Measurements from ENCODE around the gene RPRD1B. TPM values are rescaled to one million over a fixed set of nuclear protein-coding genes. Genes with fewer than 3 reads are reported as not detected.
"Not testable (repeated sequence)": the region's sequence is repeated elsewhere in the genome, so short reads cannot be mapped to it uniquely, and the experiment has no call there.

RPRD1B gene
- polyA plus RNA-seq, 1 donor, result 28.2 TPM

GRCh38 chr20:38075161-38075998, 41.8 kb downstream of the RPRD1B start:
- no peak for DNase-seq

DNA sequence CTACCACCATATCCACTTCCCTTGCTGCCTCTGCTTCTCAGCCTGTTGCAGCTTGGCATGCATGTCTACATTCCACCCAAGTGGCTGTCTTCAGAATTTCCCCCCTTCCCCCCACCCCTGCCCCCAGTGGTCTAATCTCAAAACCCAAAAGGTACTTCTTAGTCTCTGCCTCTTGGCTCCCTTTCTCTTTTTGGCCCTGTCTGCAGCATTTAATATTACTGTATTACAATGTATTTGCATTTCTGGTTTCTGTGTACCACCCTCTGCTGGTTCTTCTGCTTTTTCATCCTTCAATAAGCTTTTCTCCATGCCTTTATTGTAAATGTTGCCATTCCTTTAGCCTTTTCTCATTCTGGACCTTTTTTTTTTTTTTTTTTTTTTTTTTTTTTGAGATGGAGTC, 43.0 kb downstream of the RPRD1B start:
- no peak for DNase-seq

GRCh38 chr20:38078084-38078483, 44.5 kb downstream of the RPRD1B start:
- DNase-seq, result no peak

- DNase-seq, result no peak
These were observed 45.8 kb downstream of the RPRD1B start for GRCh38 chr20:38079353-38079752.

- DNase-seq, result no peak
These were observed 48.0 kb downstream of the RPRD1B start for GRCh38 chr20:38081575-38081974.

GRCh38 chr20:38082894-38083293, 49.3 kb downstream of the RPRD1B start:
- DNase-seq, result no peak

DNA sequence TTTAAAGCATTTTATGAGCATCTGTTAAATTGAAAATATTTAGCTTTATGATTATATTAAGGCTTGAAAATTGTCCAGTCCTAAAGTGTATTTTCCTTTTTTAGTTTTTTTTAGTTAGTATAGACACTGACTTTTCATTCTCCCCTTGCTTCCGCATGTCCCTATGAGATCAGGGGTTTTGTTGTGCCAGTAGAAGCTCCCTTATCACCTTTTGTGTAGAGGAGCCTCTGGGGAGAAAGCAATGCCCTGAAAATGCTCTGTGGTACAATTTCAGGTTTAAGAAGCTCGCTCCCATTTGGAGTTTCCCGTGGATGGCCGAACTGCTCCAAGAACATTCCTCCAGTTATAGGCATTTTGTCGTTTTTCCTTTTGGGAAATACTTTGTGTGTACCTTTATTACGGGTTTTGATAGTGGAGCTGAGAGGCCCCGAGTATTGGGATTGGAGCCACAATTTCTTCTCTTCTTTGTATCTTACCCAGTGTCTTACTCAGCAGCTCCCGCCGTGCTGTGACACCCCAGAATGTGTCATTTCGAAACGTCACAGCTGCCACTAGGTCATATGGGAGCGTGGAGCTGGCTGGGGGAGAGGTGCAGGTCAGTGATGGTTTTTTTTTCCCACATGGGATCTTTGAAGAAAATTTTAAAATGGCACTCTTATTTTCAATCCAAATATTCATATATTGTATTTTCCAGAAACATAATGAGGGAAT, 49.9 kb downstream of the RPRD1B start:
- no peak for DNase-seq

DNA sequence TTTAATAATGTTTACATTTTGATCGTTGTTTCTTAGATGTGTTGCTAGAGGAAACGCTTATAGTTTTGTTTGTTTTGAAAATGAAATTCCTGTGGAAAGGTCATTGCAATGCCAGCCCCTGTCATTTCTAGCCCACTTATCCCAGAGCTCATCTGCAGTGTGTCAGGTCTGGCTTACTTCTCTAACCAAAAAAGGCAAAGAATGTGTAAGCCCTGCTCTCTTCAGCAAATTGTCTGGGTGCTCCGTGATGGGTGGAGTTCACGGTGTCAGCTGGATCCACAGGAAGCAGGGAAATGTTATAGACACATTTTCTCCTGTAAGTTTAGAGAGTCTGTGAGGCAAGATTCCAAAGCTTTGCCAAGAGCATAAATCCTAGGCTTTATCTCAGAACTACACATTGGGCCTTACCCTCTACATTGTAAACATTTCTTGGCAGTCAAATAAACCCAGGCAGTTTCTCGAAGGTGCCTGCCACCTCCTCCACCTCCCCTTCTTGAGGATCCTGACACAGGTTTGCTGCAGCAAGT, 50.9 kb downstream of the RPRD1B start:
- DNase-seq, result no peak

DNA sequence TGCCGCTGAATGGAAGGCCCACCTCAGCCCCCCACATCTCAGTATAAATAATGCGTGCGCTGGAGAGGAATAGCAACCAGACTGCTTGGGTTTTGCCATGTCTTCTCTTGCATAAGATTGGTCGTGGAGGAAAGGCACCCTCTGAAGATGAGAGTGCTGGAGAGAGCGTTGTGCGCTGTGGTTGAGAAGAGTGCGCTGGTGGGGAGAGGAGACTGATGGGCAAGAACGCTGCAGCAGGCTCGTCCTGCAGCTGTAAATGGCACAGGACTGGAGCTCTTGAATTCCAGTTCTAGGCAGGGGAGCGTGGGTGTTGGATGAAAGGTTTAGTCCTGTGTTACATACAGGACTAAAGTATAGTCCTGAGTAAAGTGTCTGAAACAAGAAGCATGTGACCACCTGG, 51.5 kb downstream of the RPRD1B start:
- DNase-seq, result no peak

- no peak for DNase-seq
These were observed 56.0 kb downstream of the RPRD1B start for GRCh38 chr20:38089500-38089899.

DNA sequence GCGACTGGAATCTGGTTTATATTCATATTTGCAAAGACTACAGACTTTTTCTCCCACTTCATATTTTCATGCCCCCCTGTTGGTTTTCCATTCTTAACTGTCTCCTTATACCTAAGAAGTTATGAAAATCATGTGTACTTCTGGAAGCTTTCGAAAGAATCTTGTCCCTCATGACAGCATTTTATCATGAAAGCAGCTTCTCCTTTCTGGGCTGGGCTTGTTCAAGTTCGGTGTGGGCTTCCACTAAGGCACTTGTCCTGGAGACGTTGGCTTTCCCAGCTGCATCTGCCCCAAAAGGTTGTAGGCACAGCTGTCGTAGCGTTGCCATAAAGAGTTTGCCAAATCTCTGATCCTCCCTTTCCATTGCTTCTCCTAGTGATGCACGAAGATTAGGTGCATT, 56.5 kb downstream of the RPRD1B start:
- DNase-seq, result no peak

GRCh38 chr20:38091441-38092216, 58.1 kb downstream of the RPRD1B start:
- DNase-seq, result no peak

DNA sequence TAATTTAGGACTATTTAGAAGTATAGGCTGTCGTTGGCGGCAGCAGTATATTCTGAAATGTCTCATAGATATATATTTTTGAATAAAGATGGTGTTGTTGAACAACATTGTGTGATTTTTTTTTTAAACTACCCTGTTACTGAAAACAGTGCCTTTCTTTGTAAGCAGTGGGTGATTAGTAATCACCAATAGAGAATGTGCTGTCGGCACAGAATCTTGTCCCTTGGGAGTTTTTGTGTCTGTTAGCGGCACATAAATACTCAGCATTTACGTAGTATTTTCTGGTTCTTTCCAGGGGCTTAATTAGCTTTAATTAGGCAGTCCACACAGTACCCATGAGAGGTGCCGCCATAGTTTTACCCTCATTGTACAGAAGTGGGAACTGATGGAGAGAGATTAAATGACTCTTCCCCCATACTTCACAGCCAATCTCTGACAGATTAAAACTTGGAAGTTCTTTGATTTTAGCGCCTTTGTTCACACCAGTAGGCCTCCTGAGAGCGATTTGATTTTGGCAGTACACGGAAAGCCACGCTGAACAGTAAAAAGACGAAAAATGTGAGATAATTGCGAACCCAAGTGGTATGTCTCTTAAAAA, 58.8 kb downstream of the RPRD1B start:
- no peak for DNase-seq

- DNase-seq, result no peak
These were observed 59.4 kb downstream of the RPRD1B start for GRCh38 chr20:38092915-38093314.

- no peak for DNase-seq
These were observed 60.1 kb downstream of the RPRD1B start for GRCh38 chr20:38093641-38094077.

GRCh38 chr20:38094373-38094891, 60.9 kb downstream of the RPRD1B start:
- peak; percentile 48 for DNase-seq

DNA sequence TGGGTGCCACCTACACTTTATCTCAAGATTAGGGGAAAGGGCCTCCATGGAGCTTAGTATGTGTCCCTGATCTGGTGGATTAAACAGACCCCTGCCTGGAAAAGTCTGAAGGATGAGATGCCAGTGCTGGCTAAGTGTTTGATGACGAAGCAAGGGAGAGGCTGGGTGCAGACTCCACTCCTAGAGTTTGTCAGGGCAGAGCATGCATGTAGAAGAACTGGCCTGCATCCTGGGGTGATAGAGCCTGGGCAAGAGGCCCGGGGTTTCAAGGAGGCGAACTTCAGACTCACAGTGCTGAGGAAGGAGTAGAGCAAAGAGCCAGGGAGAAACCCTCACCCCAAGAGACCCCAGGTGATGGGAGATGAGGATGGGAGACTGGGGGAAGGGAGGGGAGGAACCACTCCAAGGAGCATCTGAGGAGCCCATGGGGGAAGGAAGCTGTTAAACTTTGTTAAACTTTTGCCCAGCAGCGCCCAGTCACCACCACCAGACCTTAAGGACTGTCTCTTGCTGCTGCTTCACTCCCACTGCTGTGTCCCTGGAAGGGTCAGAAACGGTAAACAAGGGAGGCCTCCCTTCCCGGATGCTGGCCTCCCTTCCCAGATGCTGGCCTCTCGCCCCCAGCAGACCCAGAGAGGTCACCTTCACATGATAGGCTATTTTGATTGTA, 61.6 kb downstream of the RPRD1B start:
- no peak for DNase-seq

GRCh38 chr20:38098952-38099351, 65.4 kb downstream of the RPRD1B start:
- DNase-seq, result no peak

- DNase-seq, result not testable (repeated sequence)
These were observed 68.7 kb downstream of the RPRD1B start for GRCh38 chr20:38102206-38102605.

DNA sequence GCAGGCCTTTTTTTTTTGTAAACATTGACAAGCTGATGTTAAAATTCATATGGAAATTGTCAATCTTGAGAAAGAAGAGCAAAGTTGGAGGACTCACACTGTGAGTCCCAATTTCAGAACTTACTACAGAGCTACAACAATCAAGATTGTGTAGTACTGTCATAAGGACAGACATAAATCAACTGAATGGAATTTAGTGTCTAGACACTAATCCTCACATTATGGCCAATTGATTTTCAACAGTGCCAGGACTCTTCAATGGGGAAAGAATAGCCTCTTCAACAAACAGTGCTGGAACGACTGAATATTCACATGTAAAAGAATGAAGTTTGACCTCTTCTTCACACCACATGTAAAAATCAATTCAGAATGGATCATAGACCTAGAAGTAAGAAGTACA, 70.7 kb downstream of the RPRD1B start:
- no peak for DNase-seq

DNA sequence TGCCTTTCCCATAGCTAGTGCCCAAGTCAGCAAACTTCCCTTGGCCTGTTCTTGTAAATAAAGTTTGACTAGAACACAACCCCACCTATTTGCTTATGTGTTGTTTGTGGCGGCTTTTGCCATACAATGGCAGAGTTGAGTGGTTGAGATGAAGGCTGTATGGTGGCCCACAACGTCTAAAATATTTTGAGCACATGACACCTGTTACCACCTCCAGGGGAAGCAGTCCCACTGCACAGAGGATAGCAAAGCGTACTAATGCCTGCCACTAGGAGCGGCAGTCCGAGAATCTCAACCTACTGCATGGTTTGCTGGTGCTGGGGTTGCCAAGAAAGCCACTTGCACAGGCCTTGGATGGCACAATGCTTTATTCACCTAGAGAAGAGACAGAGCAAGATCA, 72.9 kb downstream of the RPRD1B start:
- DNase-seq, result no peak

DNA sequence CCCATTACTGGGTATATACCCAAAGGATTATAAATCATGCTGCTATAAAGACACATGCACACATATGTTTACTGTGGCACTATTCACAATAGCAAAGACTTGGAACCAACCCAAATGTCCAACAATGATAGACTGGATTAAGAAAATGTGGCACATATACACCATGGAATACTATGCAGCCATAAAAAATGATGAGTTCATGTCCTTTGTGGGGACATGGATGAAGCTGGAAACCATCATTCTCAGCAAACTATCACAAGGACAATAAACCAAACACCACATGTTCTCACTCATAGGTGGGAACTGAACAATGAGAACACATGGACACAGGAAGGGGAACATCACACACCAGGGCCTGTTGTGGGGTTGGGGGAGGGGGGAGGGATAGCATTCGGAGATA, 73.8 kb downstream of the RPRD1B start:
- not testable (repeated sequence) for DNase-seq
